Liver (tissue), 9 donors: ENCODE measurements around the gene CDRT15. TPM values are rescaled to one million over a fixed set of nuclear protein-coding genes. Genes with fewer than 3 reads are reported as not detected.
"Not testable (repeated sequence)": the region's sequence is repeated elsewhere in the genome, so short reads cannot be mapped to it uniquely, and the experiment has no call there.

Experiments
- DNase-seq: peaks from one replicate; pipeline ENCODE4 v3.0.0-alpha.2; 2017; ENCODE audit warnings: low spot score
- H3K27ac ChIP-seq, 2 donors: one replicate each; pipeline ENCODE4 v1.7.0; 2013; ENCODE audit warnings: inconsistent platforms in 2 of 2, low read length in 2 of 2, control low read depth in 1 of 2, low read depth in 1 of 2, mild to moderate bottlenecking in 1 of 2
- H3K27me3 ChIP-seq, 4 donors: one replicate each; pipeline versions ENCODE4 v1.6.1 to v1.7.0; 2013; ENCODE audit warnings: low read length in 3 of 4, inconsistent platforms in 1 of 4, mild to moderate bottlenecking in 1 of 4, moderate library complexity in 1 of 4; ENCODE audit not compliant: control insufficient read depth in 4 of 4, insufficient read depth in 4 of 4
- H3K36me3 ChIP-seq, 4 donors: one replicate each; pipeline versions ENCODE4 v1.6.1 to v1.7.0; 2013; ENCODE audit warnings: low read length in 3 of 4, mild to moderate bottlenecking in 3 of 4, low read depth in 1 of 4, moderate library complexity in 1 of 4; ENCODE audit not compliant: control insufficient read depth in 4 of 4, insufficient read depth in 3 of 4
- H3K4me1 ChIP-seq, 4 donors: one replicate each; pipeline versions ENCODE4 v1.6.1 to v1.7.0; 2013; ENCODE audit warnings: low read length in 3 of 4, mild to moderate bottlenecking in 3 of 4, moderate library complexity in 1 of 4; ENCODE audit not compliant: control insufficient read depth in 4 of 4, insufficient read depth in 4 of 4
- H3K4me3 ChIP-seq, 3 donors: one replicate each; pipeline versions ENCODE4 v1.6.1 to v1.7.0; 2013; ENCODE audit warnings: low read length in 3 of 3, control low read depth in 1 of 3, low read depth in 1 of 3, mild to moderate bottlenecking in 1 of 3
- H3K9ac ChIP-seq, 2 donors: one replicate each; pipeline ENCODE4 v1.7.0; 2013; ENCODE audit warnings: low read length in 2 of 2, mild to moderate bottlenecking in 2 of 2, moderate library complexity in 2 of 2, control low read depth in 1 of 2, low read depth in 1 of 2
- H3K9me3 ChIP-seq, 4 donors: one replicate each; pipeline versions ENCODE4 v1.6.1 to v1.7.0; 2013; ENCODE audit warnings: low read length in 3 of 4; ENCODE audit not compliant: control insufficient read depth in 4 of 4
- EGR1 ChIP-seq, 2 donors: IDR thresholded peaks; 2 replicates each; pipeline ENCODE4 v1.6.1; 2016 to 2018; ENCODE audit warnings: antibody characterized with exemption in 2 of 2, low read depth in 2 of 2
- MAX ChIP-seq: IDR thresholded peaks from 2 replicates; pipeline ENCODE4 v1.6.1; 2016; ENCODE audit warnings: antibody characterized with exemption
- WGBS: extraction: QIAGEN DNeasy Blood & Tissue Kit; methylation state at CpG from one replicate; pipeline ENCODE4 v1.1.7; 2013; 5-methylcytosine and 5-hydroxymethylcytosine counted together
- polyA plus RNA-seq, 2 donors: library from polyadenylated mRNA; stranded (reverse) in 1 of 2; unstranded in 1 of 2; fragments of 200-250 nt in 1 of 2; fragments of >200 nt in 1 of 2; fragmentation: Nextera tagmentation in 1 of 2; extraction: Ambion mirVana in 1 of 2; gene quantifications; one replicate each; pipeline versions ENCODE4 v1.2.1 to v1.2.3, GENCODE V29; 2013 to 2015
- total RNA-seq, 2 donors: library from RNA; depleted of rRNA; stranded (reverse); fragments of >200 nt; gene quantifications; one replicate each; pipeline ENCODE4 v1.2.3, GENCODE V29; 2014
- donor health status: healthy.
- donor health status: healthy.
- donor health status: healthy.
- donor health status: healthy.
- donor health status: healthy.

Gene CDRT15
- total and polyA plus RNA-seq, 4 donors, result 0.40 TPM; not detected in 3

- TF ChIP-seq MAX (no peak), EGR1 (IDR thresholded peaks at IDR 0.05; ENCODE audit: low read depth in 2 of 2) (no peak)
These were observed 40.2 kb downstream of the CDRT15 start (continued) for GRCh38 chr17:14196377-14196997.

- not testable (repeated sequence) for DNase-seq, H3K27ac ChIP-seq, H3K4me3 ChIP-seq, H3K36me3 ChIP-seq, H3K27me3 ChIP-seq, H3K4me1 ChIP-seq, H3K9ac ChIP-seq, H3K9me3 ChIP-seq
- 86% methylated on average over 12 of the region's 13 CpGs for WGBS
These were observed 43.9 kb downstream of the CDRT15 start for GRCh38 chr17:14192636-14193344.

GRCh38 chr17:14192039-14192438 is 44.6 kb downstream of the CDRT15 start:
- not testable (repeated sequence) for H3K27me3 ChIP-seq, H3K27ac ChIP-seq, H3K4me1 ChIP-seq, H3K9me3 ChIP-seq, H3K36me3 ChIP-seq, H3K9ac ChIP-seq, DNase-seq, H3K4me3 ChIP-seq
- 91% methylated on average over 11 of the region's 11 CpGs for WGBS

DNA sequence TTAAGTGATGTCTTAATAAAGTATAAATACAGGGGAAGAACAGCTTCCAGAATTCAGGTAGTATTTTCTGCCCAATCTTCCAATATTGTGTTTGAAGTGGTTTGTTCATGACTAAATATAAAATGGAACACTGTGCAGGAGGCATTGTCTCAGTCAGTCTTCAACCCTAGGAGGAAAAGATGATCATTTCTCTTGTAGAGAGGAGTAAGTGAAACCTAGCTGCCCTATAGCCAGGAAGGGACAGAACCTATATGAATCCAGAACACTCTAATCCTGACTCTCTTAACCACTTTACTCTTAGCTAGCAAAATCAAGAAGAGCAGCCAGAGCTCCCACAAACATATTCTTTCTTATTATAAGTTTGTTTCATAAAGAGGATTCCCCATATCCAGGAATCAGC is 45.2 kb downstream of the CDRT15 start:
- H3K27me3 ChIP-seq, DNase-seq, H3K4me3 ChIP-seq, H3K9ac ChIP-seq, H3K36me3 ChIP-seq, H3K9me3 ChIP-seq, H3K4me1 ChIP-seq, H3K27ac ChIP-seq: not testable (repeated sequence)

- 91% methylated on average over 1 of the region's 1 CpG for WGBS
- not testable (repeated sequence) for H3K4me1 ChIP-seq, H3K27me3 ChIP-seq
These were observed 45.9 kb downstream of the CDRT15 start for GRCh38 chr17:14190774-14191173.

DNA sequence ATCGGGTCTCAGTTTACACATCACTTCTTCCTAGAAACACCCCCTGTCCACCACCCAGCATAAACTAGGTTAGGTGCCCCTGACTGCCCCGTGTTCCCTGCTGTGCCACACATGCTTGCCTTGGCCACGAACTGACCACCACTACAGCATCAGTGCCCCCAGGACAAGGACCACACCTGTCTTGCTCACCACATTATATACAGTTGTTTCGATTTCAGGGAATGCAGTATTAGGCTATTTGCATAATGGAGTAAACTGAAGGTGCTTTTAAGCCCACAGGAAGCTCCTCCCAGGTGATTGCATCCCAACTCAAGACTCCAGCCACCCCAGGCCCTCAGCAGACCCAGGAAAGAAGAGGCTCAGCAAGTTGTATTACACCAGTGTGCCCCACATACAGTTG is 50.2 kb downstream of the CDRT15 start:
- H3K36me3 ChIP-seq, H3K27me3 ChIP-seq, H3K9ac ChIP-seq, H3K4me3 ChIP-seq, H3K9me3 ChIP-seq, DNase-seq, H3K4me1 ChIP-seq, H3K27ac ChIP-seq: not testable (repeated sequence)
- WGBS, result 97% methylated on average over 3 of the region's 4 CpGs

More at GRCh38 chr17:14190774-14191173, 45.9 kb downstream of the CDRT15 start:
- H3K9ac ChIP-seq, H3K4me3 ChIP-seq, H3K27ac ChIP-seq, H3K9me3 ChIP-seq, DNase-seq, H3K36me3 ChIP-seq: not testable (repeated sequence)

Other genes with a start within 250 kb of the CDRT15 start
- 10 to 100 TPM in 1 of 2 donors, 1 to 10 TPM in 1; 7.0 to 15.1 TPM for gene COX10, start 167.4 kb downstream of the CDRT15 start, total RNA-seq
- gene COX10, start 167.4 kb downstream of the CDRT15 start, polyA plus RNA-seq, result 1 to 10 TPM; 7.7 to 9.8 TPM
- 10 to 100 TPM; 26.9 to 33.5 TPM for gene HS3ST3B1, start 64.2 kb upstream of the CDRT15 start, total RNA-seq
- 10 to 100 TPM; 11.9 to 17.8 TPM for gene HS3ST3B1, start 64.2 kb upstream of the CDRT15 start, polyA plus RNA-seq